GM18873 (cell line): Measurements from ENCODE around the gene ECM2.

ENCODE experiments used
- ATAC-seq: cut with Tn5 transposase; IDR thresholded peaks from one replicate; pipeline ENCODE4 v1.9.1; 2021; ENCODE audit warnings: mild to moderate bottlenecking, moderate library complexity, moderate number of reproducible peaks; ENCODE audit not compliant: unreplicated experiment, low FRiP score

The ECM2 gene

GRCh38 chr9:92528522-92528849, 7.3 kb downstream of the ECM2 start:
- no peak for ATAC-seq

GRCh38 chr9:92527832-92528521, 7.8 kb downstream of the ECM2 start:
- ATAC-seq = no peak

GRCh38 chr9:92527291-92527828, 8.4 kb downstream of the ECM2 start:
- no peak for ATAC-seq

- no peak for ATAC-seq
These were observed 10.5 kb downstream of the ECM2 start for GRCh38 chr9:92525306-92525705.

- no peak for ATAC-seq
These were observed 10.9 kb downstream of the ECM2 start for GRCh38 chr9:92524881-92525280.

- no peak for ATAC-seq
These were observed 12.5 kb downstream of the ECM2 start for GRCh38 chr9:92522983-92523970.

GRCh38 chr9:92520837-92521236, 15.0 kb downstream of the ECM2 start:
- ATAC-seq = no peak

- ATAC-seq = no peak
These were observed 17.6 kb downstream of the ECM2 start for GRCh38 chr9:92518199-92518598.

- no peak for ATAC-seq
These were observed 18.7 kb downstream of the ECM2 start for GRCh38 chr9:92517046-92517445.

GRCh38 chr9:92516521-92516920, 19.3 kb downstream of the ECM2 start:
- no peak for ATAC-seq

- ATAC-seq = no peak
These were observed 21.2 kb downstream of the ECM2 start for GRCh38 chr9:92514635-92515034.

GRCh38 chr9:92513349-92513748, 22.4 kb downstream of the ECM2 start:
- ATAC-seq = no peak

- ATAC-seq = no peak
These were observed 23.2 kb downstream of the ECM2 start for GRCh38 chr9:92512622-92513021.

- ATAC-seq = no peak
These were observed 25.0 kb downstream of the ECM2 start for GRCh38 chr9:92510747-92511146.

- ATAC-seq = no peak
These were observed 26.7 kb downstream of the ECM2 start for GRCh38 chr9:92509050-92509449.

GRCh38 chr9:92508018-92508820, 27.6 kb downstream of the ECM2 start:
- ATAC-seq = no peak

- no peak for ATAC-seq
These were observed 28.3 kb downstream of the ECM2 start for GRCh38 chr9:92507496-92507895.

- ATAC-seq = no peak
These were observed 28.8 kb downstream of the ECM2 start for GRCh38 chr9:92507005-92507404.

- no peak for ATAC-seq
These were observed 29.5 kb downstream of the ECM2 start for GRCh38 chr9:92506184-92506857.

- no peak for ATAC-seq
These were observed 30.9 kb downstream of the ECM2 start for GRCh38 chr9:92504881-92505280.
